ENCODE measurements around the gene KCNRG.
"Not testable (repeated sequence)": the region's sequence is repeated elsewhere in the genome, so short reads cannot be mapped to it uniquely, and the experiment has no call there.

The KCNRG gene

DNA sequence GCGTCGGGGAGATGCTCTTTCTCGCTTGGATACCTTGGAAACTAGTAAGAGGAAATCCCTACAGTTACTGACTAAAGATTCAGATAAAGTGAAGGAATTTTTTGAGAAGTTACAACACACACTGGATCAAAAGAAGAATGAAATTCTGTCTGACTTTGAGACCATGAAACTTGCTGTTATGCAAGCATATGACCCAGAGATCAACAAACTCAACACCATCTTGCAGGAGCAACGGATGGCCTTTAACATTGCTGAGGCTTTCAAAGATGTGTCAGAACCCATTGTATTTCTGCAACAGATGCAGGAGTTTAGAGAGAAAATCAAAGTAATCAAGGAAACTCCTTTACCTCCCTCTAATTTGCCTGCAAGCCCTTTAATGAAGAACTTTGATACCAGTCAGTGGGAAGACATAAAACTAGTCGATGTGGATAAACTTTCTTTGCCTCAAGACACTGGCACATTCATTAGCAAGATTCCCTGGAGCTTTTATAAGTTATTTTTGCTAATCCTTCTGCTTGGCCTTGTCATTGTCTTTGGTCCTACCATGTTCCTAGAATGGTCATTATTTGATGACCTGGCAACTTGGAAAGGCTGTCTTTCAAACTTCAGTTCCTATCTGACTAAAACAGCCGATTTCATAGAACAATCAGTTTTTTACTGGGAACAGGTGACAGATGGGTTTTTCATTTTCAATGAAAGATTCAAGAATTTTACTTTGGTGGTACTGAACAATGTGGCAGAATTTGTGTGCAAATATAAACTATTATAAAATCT is 2.7 kb upstream of the KCNRG start:
- DNase-seq (ENCODE audit: low read depth), result no peak

- DNase-seq (ENCODE audit: low read depth), result no peak
Measured at GRCh38 chr13:50014386-50014785, 858 bp upstream of the KCNRG start.

DNA sequence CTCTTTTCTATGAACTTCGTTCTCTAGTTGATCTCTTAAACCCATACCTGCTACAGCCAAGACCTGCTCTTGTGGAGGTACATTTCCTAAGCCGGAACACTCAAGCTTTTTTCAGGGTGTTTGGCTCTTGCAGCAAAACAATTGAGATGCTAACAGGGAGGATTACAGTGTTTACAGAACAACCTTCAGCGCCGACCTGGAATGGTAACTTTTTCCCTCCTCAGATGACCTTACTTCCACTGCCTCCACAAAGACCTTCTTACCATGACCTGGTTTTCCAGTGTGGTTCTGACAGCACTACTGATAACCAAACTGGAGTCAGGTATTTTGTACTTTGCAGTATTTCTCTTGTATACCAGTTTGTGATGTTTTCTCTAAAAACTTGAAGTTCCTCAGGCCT is 506 bp downstream of the KCNRG start:
- no peak for DNase-seq (ENCODE audit: low read depth)

DNA sequence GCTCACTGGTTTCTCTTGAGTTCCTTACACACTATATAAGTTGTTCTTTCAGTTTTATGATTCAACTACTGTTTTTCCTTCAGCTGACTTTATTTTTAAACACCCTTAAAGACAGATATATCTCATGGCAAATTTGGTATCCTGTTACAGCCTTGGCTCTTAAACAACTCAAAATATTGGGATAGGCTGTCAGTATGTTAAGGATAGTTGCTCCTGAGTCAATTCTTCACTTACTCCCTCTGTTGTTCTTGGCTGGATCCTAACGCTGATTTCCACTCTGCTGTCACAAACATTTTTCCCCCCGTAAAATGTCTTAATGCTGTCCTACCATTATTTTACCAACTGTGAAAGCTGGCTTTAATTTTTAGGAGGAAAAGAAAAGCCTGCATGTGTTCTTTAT is 1.2 kb downstream of the KCNRG start:
- no peak for DNase-seq (ENCODE audit: low read depth)

DNA sequence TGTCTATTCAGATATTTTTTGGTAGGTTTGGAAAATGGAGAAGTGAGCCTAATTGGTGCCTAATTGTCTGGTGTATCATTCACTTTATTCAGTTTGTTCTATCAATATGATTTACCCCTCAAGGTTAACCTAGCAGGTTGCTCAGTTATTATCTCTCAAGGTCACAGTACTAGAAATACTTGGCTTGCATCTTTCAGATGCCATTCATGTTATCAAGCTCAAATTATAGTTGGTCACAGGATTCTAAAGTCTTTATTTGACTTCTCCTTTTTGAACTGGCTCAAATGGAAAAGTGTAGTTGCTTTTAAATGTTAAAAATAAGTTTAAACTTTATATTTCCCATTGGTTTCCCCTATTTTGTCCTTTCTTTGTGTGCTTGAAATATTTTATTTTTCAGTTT is 2.6 kb downstream of the KCNRG start:
- DNase-seq (ENCODE audit: low read depth), result no peak

- DNase-seq (ENCODE audit: low read depth), result no peak
Measured at GRCh38 chr13:50025436-50025835, 10.2 kb downstream of the KCNRG start.

- no peak for DNase-seq (ENCODE audit: low read depth)
Measured at GRCh38 chr13:50026788-50027473, 11.7 kb downstream of the KCNRG start.

DNA sequence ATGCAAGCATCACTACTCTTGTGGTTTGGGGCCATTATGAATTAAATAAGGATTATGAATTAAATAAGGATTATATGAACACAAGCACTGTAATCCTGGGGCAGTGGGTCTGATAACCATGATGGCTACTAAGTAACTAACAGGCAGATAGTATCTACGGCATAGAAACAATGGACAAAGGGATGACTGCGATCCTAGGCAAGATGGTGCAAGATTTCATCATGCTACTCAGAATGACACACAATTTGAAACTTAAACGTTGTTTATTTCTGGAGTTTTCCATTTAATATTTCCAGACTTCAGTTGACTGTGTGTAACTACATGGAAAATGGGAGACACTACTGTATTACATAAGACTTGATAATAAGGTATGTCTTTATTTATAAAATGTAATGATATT is 15.1 kb downstream of the KCNRG start:
- DNase-seq (ENCODE audit: low read depth), result no peak

GRCh38 chr13:50033725-50034124 is 18.5 kb downstream of the KCNRG start:
- DNase-seq (ENCODE audit: low read depth), result no peak

- no peak for DNase-seq (ENCODE audit: low read depth)
Measured at GRCh38 chr13:50037788-50038187, 22.5 kb downstream of the KCNRG start.

DNA sequence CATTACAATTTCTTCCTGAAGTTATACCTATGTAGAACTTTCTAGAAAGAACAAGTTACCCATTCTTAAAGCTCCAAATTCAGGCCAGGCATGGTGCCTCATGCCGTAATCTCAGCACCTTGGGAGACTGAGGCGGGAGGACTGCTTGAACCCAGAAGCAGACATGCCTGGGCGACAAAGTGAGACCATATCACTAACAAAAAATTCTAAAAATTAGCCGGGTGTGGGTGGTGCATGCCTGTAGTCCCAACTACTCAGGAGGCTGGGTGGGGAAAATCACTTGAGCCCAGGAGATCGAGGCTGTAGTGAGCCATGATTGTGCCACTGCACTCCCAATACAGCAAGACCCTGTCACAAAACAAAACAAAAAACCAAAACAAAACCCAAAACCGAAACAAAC is 23.0 kb downstream of the KCNRG start:
- DNase-seq (ENCODE audit: low read depth), result no peak

- DNase-seq (ENCODE audit: low read depth), result no peak
Measured at GRCh38 chr13:50052478-50052877, 37.2 kb downstream of the KCNRG start.

GRCh38 chr13:50053844-50054243 is 38.6 kb downstream of the KCNRG start:
- DNase-seq (ENCODE audit: low read depth), result no peak

DNA sequence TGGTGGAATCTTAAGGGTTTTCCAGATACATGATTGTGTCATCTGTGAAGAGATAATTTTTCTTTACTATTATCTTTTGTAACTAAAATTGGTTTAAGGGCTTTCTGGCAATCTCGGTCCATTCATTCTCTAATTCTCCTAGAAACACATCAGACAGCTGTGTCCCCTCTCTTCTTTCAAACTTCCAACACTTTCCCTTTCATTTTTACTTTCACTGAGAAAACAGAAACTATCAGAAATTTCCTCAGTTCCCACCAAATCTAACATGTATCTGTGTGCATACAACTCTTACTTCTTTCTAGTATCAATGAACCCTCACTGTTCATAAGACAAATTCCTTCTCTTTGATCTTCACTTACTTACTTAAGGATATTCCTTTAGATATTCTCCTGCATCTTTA is 40.2 kb downstream of the KCNRG start:
- no peak for DNase-seq (ENCODE audit: low read depth)

- DNase-seq (ENCODE audit: low read depth), result no peak
Measured at GRCh38 chr13:50060718-50061117, 45.5 kb downstream of the KCNRG start.

- not testable (repeated sequence) for DNase-seq (ENCODE audit: low read depth)
Measured at GRCh38 chr13:50062336-50062735, 47.1 kb downstream of the KCNRG start.

DNA sequence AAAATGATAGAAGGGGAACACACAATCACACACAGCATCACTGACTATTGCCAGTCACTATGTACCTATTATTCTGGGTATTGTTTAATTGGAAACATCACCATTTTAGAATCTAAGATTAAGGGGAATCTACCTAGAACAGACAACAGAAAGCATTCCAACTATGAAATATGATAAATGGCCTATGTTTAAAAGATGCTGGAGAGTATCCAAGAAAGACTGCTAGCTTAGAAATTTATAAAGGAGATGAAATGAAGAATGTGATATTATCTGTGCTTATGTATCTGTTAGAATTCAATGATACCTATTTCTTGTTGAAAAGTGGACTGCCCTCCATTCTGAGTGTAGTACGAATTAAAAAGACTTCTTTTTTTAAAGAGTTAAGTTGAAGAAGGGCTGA is 50.5 kb downstream of the KCNRG start:
- DNase-seq (ENCODE audit: low read depth), result no peak

GRCh38 chr13:50068508-50068907 is 53.3 kb downstream of the KCNRG start:
- DNase-seq (ENCODE audit: low read depth), result no peak

DNA sequence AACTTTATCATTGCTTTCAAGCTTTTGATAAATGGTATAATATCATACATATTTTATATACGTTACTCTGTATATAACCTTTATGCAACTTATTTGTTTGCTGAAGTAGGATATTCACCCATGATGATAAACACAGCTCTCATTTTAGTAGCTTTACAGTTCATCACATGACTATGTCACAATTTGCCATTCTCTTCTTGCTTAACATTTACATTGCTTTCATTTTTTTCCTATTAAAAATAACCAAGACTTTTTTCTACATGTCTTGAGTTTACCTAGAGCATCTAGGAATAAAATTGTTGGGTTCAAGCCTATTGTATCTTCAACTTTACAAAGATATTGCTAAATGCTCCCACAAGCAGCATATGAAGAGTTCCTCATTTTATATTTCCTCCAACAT is 54.0 kb downstream of the KCNRG start:
- DNase-seq (ENCODE audit: low read depth), result no peak

DNA sequence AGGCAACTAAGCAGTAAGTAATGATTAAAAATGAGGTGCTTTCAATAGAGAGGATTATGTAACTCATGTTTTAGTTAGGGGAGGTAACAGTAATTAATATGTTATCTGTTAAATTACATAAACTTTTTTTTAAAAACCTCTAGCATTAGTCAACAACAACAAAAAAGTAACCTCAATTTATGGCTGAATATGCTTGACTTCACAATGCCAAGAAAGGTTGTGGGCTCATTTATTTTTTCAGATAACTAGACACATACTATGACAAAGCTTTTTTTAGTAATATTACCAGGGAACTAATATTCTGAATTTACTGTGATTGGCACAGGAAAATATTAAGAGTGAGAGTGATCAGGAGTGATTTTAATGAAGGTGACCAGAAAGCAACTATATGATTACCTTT is 54.9 kb downstream of the KCNRG start:
- no peak for DNase-seq (ENCODE audit: low read depth)

Data from stimulated activated CD8-positive, alpha-beta memory T cell treated with anti-CD3 and anti-CD28 coated beads, Interleukin-12 subunit alpha, Interleukin-12 subunit beta, amount 100 ng/mL, for 4 hours (primary cell).